HFFc6 (cell line): ENCODE data around the gene KLHL30. TPM values are rescaled to one million over a fixed set of nuclear protein-coding genes. Genes with fewer than 3 reads are reported as not detected.

Experiments used
- DNase-seq: peaks from one replicate; pipeline ENCODE4 v3.0.0-alpha.2; 2018
- H3K27ac Mint-ChIP-seq: 2 replicates; pipeline ENCODE4 v1.8.0; 2020; ENCODE audit warnings: mild to moderate bottlenecking, mixed read lengths
- H3K27me3 Mint-ChIP-seq: 2 replicates; pipeline ENCODE4 v1.8.0; 2021; ENCODE audit warnings: mild to moderate bottlenecking, moderate library complexity, mixed read lengths; ENCODE audit not compliant: insufficient read depth
- H3K36me3 Mint-ChIP-seq: 2 replicates; pipeline ENCODE4 v1.8.0; 2021; ENCODE audit warnings: low read depth, mixed read lengths
- H3K4me1 Mint-ChIP-seq: 2 replicates; pipeline ENCODE4 v1.8.0; 2020; ENCODE audit warnings: low read depth, mixed read lengths
- H3K4me3 Mint-ChIP-seq: 2 replicates; pipeline ENCODE4 v1.8.0; 2020; ENCODE audit warnings: mild to moderate bottlenecking, moderate library complexity, mixed read lengths
- H3K9me3 Mint-ChIP-seq: 2 replicates; pipeline ENCODE4 v1.8.0; 2020; ENCODE audit warnings: mild to moderate bottlenecking, mixed read lengths
- CTCF ChIP-seq: fragments of 200-600 bp; sonication (generic); IDR thresholded peaks from 2 replicates; pipeline ENCODE4 v1.5.0; 2021; ENCODE audit warnings: antibody characterized with exemption, mild to moderate bottlenecking
- total RNA-seq, 6 experiments: library from RNA; stranded (reverse); fragmentation: NEBNext Ultra II Directional; extraction: Animal tissue kit (Norgen Biotek cat#: 25700); gene quantifications; 2 replicates in 1 of 6; 3 replicates in 5 of 6; pipeline ENCODE4 v1.2.3, GENCODE V29; 2021

The KLHL30 gene
- total RNA-seq, 6 experiments from 2014 or later, result 0.05 to 0.14 (median 0.12) TPM; not detected in 2

GRCh38 chr2:238128534-238129001 is 9.9 kb upstream of the KLHL30 start:
- DNase-seq, result no peak
- Mint-ChIP-seq H3K9me3 (no peaks in the 10 kb centered on the region), H3K36me3 (no peaks in the 10 kb centered on the region), H3K4me3 (no peak overlapping the region), H3K27ac (no peak overlapping the region), H3K4me1 (no peaks in the 10 kb centered on the region), H3K27me3 (peaks cover 1% of the 10 kb centered on the region)
- no peak for TF ChIP-seq CTCF

- Mint-ChIP-seq H3K4me1 (no peaks in the 10 kb centered on the region), H3K27ac (no peak overlapping the region), H3K36me3 (no peaks in the 10 kb centered on the region), H3K27me3 (no peaks in the 10 kb centered on the region; the same call in none of the 2 replicates), H3K4me3 (no peak overlapping the region), H3K9me3 (no peaks in the 10 kb centered on the region)
- no peak for DNase-seq
- TF ChIP-seq CTCF, result no peak
Measured at GRCh38 chr2:238129166-238130010, 9.1 kb upstream of the KLHL30 start.

- H3K9me3 Mint-ChIP-seq, result no peaks in the 10 kb centered on the region
- no peaks in the 10 kb centered on the region for H3K4me1 Mint-ChIP-seq
- peaks cover 4% of the 10 kb centered on the region for H3K27me3 Mint-ChIP-seq
- no peak overlapping the region for H3K4me3 Mint-ChIP-seq
- H3K36me3 Mint-ChIP-seq, result no peaks in the 10 kb centered on the region
- TF ChIP-seq CTCF, result no peak
- no peak for DNase-seq
- H3K27ac Mint-ChIP-seq, result no peak overlapping the region
Measured at GRCh38 chr2:238130111-238130695, 8.3 kb upstream of the KLHL30 start.

- Mint-ChIP-seq H3K9me3 (no peaks in the 10 kb centered on the region), H3K27me3 (peaks cover 4% of the 10 kb centered on the region), H3K36me3 (no peaks in the 10 kb centered on the region), H3K27ac (no peak overlapping the region), H3K4me3 (no peak overlapping the region), H3K4me1 (no peaks in the 10 kb centered on the region)
- no peak for DNase-seq
- no peak for TF ChIP-seq CTCF
Measured at GRCh38 chr2:238130696-238131628, 7.5 kb upstream of the KLHL30 start.

GRCh38 chr2:238131761-238132462 is 6.6 kb upstream of the KLHL30 start:
- no peaks in the 10 kb centered on the region for H3K36me3 Mint-ChIP-seq
- H3K4me1 Mint-ChIP-seq, result no peaks in the 10 kb centered on the region
- no peak for DNase-seq
- H3K27ac Mint-ChIP-seq, result no peak overlapping the region
- no peak for TF ChIP-seq CTCF
- H3K27me3 Mint-ChIP-seq, result peaks cover 4% of the 10 kb centered on the region
- H3K9me3 Mint-ChIP-seq, result no peaks in the 10 kb centered on the region
- no peak overlapping the region for H3K4me3 Mint-ChIP-seq
